Adrenal gland (tissue), 5 donors: Measurements from ENCODE around the gene CRTC1.

Experiments used
- POLR2A ChIP-seq, 2 donors: fragments of 450-650 bp; IDR thresholded peaks; one replicate each; pipeline ENCODE4 v1.6.1; 2017; ENCODE audit warnings: antibody characterized with exemption in 2 of 2, mild to moderate bottlenecking in 2 of 2, moderate library complexity in 1 of 2
- TF ChIP-seq, protein P1 (sequence below), 6 experiments: fragments of 450-650 bp in 4 of 6; fragments of 200-600 bp in 2 of 6; sonication (generic) in 1 of 6; IDR thresholded peaks; 1 replicate in 5 of 6; 2 replicates in 1 of 6; pipeline versions ENCODE4 v1.5.1 to v1.8.0; 2016 to 2021; ENCODE audit warnings: antibody characterized with exemption in 6 of 6, mild to moderate bottlenecking in 2 of 6, moderate library complexity in 1 of 6
- donor health status: DM: no; HTN: no; CAD: no.

DNA sequence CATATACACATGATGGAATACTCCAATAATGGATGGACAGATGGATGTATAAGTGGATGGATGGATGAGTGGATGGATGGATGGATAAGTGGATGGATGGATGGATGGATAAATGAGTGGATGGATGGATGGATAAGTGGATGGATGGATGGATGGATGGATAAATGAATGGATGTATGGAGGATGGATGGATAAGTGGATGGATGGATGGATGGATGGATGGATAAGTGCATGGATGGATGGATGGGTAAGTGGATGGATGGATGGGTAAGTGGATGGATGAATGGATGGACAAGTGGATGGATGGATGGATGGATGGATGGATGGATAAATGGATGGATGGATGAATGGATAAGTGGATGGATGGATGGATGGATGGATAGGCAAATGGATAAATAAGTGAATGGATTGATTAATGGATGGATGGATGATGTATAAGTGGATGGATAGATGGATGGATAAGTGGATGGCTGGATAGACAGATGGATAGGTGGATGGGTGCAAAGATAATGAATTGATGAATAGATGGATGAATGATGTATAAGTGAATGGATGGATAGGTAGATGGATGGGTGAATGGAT, 116.0 kb downstream of the CRTC1 start:
- no peak for TF ChIP-seq POLR2A (IDR thresholded peaks at IDR 0.05)
- TF ChIP-seq, protein P1, sequence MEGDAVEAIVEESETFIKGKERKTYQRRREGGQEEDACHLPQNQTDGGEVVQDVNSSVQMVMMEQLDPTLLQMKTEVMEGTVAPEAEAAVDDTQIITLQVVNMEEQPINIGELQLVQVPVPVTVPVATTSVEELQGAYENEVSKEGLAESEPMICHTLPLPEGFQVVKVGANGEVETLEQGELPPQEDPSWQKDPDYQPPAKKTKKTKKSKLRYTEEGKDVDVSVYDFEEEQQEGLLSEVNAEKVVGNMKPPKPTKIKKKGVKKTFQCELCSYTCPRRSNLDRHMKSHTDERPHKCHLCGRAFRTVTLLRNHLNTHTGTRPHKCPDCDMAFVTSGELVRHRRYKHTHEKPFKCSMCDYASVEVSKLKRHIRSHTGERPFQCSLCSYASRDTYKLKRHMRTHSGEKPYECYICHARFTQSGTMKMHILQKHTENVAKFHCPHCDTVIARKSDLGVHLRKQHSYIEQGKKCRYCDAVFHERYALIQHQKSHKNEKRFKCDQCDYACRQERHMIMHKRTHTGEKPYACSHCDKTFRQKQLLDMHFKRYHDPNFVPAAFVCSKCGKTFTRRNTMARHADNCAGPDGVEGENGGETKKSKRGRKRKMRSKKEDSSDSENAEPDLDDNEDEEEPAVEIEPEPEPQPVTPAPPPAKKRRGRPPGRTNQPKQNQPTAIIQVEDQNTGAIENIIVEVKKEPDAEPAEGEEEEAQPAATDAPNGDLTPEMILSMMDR (IDR thresholded peaks at IDR 0.05), result no peak
